GM12872 (cell line): ENCODE data around the gene MVB12B.

Experiments used
- CTCF ChIP-seq: IDR thresholded peaks from 3 replicates; pipeline ENCODE4 v1.5.1; 2011; ENCODE audit warnings: low read depth, mild to moderate bottlenecking, low read length, moderate library complexity; ENCODE audit not compliant: insufficient read depth

MVB12B gene

GRCh38 chr9:126420643-126421564, 94.3 kb downstream of the MVB12B start:
- TF ChIP-seq CTCF, result no peak

- no peak for TF ChIP-seq CTCF
Observed at GRCh38 chr9:126421567-126422428, 95.2 kb downstream of the MVB12B start.

- TF ChIP-seq CTCF, result no peak
Observed at GRCh38 chr9:126423142-126423915, 96.7 kb downstream of the MVB12B start.

GRCh38 chr9:126423916-126424185, 97.2 kb downstream of the MVB12B start:
- TF ChIP-seq CTCF, result no peak

GRCh38 chr9:126424511-126424910, 97.9 kb downstream of the MVB12B start:
- no peak for TF ChIP-seq CTCF

GRCh38 chr9:126428534-126429175, 102.0 kb downstream of the MVB12B start:
- no peak for TF ChIP-seq CTCF
